HG03135 (cell line): ENCODE measurements around the gene PTPRM.
"Not testable (repeated sequence)": the region's sequence is repeated elsewhere in the genome, so short reads cannot be mapped to it uniquely, and the experiment has no call there.

Experiments
- ATAC-seq: cut with Tn5 transposase; IDR thresholded peaks from one replicate; pipeline ENCODE4 v1.9.1; 2021; ENCODE audit warnings: mild to moderate bottlenecking, moderate library complexity; ENCODE audit not compliant: unreplicated experiment

Gene PTPRM

GRCh38 chr18:8435376-8435775 is 868.3 kb downstream of the PTPRM start:
- ATAC-seq = no peak

DNA sequence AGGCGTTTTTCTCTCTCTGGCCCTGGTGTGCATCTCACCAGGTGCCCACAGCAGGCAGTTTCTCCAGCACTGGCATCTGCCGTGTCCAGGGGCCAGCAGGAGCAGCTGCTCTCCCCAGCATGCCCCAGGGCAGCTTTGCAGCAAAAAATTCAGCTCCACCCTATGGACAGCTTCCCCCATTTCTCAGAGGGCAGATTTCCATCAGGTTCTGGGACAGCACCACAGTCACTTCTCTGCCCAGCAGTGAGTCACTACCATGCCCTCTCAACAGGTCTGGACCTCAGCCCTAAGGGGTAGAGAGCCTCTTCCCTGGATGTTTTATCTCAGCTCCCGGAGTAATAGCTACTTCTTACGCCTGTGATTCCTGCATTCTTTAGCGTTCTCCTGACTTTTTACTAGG is 871.9 kb downstream of the PTPRM start:
- ATAC-seq = no peak

DNA sequence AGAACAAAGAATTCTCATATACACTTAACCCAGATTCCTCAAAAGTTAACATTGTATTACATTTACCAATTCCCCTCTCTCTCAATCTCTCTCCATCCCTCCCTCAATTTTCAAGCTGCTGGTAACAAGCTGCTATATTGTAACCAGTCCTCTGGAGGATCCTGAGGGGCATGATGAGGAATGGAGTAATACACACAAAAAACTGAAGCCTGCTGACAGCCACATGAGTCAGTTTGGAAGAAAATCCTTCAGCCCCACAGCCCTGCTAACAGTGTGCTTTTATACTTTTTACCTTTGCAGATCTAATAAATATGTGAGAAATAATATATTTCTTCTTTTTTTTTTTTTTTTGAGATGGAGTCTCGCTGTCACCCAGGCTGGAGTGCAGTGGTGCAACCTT is 876.4 kb downstream of the PTPRM start:
- no peak for ATAC-seq

DNA sequence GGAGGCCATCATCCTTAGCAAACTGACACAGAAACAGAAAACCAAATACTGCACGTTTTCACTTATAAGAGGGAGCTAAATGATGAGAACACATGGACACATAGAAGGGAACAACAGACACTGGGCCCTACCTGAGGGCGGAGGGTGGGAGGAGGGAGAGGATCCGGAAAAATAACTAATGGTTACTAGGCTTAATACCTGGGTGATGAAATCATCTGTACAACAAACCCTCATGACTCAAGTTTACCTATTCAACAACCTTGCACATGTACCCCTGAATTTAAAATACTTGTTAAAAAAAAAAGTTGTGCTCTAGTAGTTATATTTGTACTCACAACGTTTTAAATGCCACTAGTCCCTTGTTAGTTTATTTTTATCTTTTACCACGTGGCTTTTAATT is 879.8 kb downstream of the PTPRM start:
- not testable (repeated sequence) for ATAC-seq

- no peak for ATAC-seq
These were observed 881.0 kb downstream of the PTPRM start for GRCh38 chr18:8448130-8448529.

DNA sequence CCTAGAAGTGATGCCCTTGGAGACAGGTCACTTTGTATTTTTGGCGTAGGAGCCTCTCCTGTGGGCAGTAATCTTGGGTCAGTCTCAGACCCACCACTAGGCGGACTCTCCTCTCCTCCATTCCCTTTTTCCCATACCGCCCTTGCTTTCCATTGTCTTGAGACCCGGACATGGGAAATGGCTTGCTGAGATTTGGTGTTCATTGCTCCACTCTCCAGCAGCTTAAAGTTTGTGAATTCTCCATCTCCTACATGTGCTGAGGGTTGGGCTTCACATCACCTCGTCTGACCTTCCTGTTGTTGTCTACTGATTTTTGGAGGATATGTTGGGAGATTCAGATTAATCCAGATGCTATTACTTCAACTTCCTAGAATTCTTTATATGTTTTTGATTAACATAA is 882.9 kb downstream of the PTPRM start:
- ATAC-seq = no peak

GRCh38 chr18:8450898-8451665 is 884.0 kb downstream of the PTPRM start:
- no peak for ATAC-seq

GRCh38 chr18:8453528-8453927 is 886.4 kb downstream of the PTPRM start:
- ATAC-seq = no peak

DNA sequence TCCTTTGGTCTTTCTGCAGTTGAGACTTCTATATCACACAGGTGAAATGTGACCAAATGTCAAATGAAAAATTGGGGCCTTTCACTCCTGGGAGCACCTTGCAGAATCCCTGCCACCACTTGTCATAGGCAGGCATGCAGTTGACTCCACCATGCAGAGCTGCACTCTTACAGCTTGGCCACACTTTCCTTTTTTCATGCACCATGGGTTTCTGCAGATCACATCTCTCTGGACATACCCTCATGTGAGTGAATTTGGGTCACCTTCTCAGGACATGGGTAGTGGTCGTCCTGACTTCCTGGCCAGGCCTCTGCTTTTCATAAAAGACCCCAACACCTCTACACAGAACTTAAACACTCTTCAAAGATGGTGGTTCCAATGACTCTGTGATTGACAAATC is 887.0 kb downstream of the PTPRM start:
- no peak for ATAC-seq

DNA sequence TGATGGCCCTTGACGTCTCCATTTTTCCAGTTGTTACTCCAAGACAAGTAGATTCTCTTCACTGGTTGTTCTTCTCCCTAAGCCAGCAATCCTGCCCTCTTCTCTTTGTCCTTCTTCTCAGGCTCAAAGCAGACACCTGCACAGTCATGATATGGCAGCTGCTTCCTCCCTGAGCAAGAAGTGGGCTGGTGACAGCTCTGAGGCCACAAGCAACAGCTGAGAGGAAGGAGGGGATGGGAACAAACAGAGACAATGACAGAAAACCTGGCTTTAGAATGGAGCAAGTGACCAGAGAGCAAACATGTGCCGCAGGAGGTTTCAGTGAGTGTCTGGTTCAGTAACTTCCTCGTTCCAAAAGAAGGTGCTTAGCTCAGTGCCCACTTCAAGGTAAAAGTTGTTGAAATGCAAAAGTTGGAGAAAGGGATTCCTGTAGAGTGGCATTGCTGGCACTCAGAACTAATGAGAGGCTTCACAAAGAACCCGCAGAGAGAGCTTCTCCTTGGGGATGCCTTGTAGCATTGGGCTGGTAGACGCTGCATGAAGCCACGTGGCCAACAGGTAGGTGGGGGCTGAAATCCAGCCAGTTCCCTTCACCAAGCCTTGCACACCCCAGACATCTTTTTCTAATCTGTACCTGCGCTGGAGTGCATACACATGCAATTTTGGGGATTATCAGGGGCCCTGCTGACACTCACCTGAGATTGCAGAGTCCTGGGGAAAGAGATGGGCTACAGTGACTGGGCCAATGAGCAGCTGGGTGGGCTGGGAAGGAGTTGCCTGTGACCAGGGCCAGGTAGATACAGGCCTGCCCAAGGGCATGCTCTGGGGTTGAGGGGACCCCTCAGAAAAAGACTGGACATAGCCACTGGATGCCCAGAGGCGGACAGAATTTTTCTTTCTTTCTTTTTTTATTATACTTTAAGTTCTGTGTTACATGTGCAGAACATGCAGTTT is 888.8 kb downstream of the PTPRM start:
- no peak for ATAC-seq
